ENCODE results near the gene UNC13C.

UNC13C gene

DNA sequence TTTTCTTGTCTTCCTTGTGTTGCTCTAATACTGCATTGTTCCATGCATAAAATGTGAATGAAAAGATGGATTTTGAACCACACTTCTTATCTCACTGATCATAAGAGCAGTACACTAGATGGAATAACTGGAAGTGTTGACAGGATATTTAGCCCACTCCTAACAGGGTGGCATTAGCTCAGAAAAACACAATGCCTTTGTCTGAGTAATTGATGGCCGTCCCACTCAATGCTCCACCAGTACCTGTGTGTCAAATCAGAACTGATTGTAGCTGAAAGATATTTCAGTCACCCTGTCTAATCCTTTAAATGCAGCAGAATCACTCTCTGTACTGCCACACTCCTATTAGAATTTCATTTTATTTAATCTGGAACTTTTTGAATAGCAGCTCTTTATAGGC, 526.5 kb downstream of the UNC13C start:
- DNase-seq: no peak

DNA sequence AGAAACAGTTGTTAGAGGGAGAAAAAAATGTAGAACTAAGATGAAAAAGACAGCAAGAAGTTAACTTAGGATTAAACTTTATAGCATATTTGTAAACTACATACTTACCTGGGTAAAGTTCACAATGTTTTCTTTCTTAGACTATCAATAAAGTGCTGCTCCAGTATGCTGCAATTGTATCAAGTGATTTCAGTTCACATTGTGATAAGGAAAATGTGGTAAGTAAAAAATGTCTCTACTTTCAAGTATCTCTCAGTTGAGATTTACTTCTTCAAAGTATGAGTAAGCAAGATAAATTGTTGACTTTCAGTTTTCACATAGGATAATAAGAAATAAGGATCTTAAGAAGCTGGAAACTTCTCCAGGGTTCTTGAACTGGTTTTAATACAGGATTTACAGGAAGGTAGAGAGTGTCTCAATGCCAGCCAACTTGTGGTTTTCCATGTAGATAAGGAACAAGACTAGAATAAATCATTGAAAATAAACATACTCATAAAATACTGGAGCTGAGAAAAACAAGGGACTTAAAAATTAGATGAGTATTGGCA, 528.8 kb downstream of the UNC13C start:
- no peak for DNase-seq

DNA sequence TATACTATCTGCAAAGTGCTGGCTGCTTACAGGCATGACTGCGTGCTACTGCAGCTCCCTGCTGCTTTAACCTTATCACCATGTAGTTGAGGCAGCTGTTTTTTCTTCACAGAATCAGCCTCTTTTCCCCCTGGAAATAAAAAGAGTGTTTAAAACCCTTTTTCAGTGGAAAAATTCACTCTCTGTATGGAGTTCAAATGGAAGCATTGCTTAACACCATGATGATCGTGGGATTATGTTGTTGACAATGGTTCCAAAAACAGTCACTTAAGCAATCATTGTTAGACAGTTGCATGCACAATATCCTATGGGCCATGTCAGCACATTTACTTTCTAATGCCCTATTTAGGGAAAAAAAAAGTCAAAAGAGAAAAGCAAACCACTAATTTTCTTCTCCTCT, 536.4 kb downstream of the UNC13C start:
- no peak for DNase-seq

- DNase-seq: no peak
These were observed 537.7 kb downstream of the UNC13C start for GRCh38 chr15:54515664-54516582.

DNA sequence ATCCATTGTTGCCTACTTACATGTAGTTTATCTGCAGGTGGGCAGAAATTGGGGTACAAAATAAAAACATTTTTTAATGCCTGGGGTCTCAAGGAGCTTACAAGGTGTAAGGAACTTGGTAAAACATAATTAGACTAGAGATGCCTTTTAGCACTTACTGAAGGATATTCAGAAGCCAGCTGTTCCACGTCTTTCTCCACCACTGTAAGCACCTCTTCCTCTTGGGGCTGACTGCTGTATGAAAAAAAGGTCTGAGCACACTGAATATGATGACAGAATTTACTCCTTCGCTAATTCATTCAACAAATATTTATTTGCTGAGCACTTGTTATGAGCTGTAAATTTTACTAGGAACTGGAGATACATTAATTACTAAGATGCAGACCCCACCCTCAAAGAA, 539.1 kb downstream of the UNC13C start:
- no peak for DNase-seq

GRCh38 chr15:54518156-54518882, 540.1 kb downstream of the UNC13C start:
- no peak for DNase-seq

DNA sequence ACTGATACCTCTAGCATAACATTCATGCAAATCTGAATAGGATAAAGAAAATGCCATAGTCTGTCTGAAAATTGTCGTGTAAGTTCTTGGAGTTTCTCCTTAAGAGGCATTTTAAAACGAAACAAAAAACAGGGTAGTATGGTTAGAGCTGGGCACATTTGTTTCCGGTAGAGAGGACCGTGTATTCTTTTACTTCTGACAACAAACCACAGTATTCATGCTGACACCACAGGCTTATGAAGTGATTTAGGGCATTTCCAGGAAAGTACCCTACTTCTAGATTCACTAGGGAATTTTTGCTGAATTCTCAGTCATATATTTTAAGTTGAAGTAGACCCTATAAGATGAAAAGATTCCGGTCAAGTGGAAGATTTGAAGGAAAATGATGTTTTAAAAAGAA, 541.3 kb downstream of the UNC13C start:
- no peak for DNase-seq

DNA sequence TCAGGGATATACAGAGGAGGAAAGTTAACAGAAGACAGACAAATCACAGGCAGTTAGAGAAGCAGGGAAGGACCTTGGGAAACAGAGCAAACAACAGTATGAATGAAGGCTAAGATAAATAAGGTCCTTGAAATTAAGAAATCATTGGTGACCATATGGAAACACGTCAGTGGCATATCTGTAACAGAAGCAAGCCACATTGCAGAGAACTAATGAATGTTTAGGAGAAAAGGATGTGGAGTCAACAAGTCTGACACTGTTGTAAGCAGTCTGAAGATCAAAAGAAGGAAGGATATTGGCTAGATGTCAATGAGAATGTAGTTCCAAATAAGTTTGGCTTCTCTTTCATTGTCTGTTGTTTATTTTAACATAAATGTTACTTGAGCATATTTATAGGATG, 542.4 kb downstream of the UNC13C start:
- DNase-seq: no peak

DNA sequence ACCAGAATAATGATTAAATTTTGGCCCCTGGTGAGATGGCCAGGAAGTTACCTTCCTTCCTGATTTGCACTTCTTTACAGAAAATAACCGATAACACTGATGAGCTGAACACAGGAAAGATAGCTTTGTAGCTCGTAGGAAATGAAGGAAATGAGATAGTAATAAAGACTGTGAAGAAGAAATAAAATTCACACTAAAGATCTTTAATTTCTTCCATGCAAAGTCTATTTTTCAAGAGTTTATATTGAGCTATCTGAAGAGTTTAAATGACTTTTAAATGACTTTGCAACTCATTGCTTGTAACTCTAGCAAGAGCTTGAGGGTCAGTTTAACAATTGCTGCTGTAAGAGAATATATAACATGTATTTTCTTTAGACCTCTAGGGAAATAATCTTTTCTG, 543.0 kb downstream of the UNC13C start:
- DNase-seq: no peak

- DNase-seq: no peak
These were observed 549.8 kb downstream of the UNC13C start for GRCh38 chr15:54528021-54528420.

- no peak for DNase-seq
These were observed 562.5 kb downstream of the UNC13C start for GRCh38 chr15:54540721-54541120.

GRCh38 chr15:54547491-54547890, 569.2 kb downstream of the UNC13C start:
- no peak for DNase-seq

DNA sequence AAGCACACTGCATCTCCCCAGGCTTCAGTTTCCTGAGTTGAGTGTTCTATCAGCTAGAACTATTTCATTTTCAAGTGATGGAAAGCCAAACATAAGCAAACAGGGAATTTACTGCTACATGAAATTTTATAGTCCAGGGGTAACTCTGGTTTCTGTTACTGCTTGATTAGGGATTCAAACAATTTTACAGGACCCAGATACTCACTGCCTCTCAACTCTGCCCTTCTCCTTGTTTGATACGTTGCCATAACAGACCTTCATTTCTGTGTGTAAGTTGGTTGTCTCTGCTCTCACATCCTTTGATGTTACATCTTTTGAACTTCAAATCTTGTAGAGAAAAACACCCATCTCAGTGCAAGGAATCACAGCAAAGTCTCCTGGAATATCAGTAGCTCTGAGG, 572.7 kb downstream of the UNC13C start:
- DNase-seq: no peak

DNA sequence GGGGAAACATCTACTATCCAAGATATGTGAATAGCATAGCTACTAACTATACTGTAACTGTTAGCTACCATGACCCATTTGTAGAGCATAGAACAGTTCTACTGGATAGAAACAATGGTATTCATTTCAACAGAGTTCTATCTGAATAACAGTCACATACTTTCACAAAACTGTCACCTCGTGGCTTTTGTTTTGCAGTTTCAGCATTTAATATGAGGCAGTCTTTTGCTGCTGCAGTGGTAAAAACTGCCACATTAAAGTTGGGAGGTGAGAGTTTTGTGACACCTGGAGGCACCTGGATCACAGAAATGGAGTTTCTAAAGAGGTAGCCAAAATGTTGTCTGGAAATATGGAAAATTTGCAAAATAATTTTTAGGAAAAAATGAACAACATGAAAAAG, 578.0 kb downstream of the UNC13C start:
- DNase-seq: no peak

DNA sequence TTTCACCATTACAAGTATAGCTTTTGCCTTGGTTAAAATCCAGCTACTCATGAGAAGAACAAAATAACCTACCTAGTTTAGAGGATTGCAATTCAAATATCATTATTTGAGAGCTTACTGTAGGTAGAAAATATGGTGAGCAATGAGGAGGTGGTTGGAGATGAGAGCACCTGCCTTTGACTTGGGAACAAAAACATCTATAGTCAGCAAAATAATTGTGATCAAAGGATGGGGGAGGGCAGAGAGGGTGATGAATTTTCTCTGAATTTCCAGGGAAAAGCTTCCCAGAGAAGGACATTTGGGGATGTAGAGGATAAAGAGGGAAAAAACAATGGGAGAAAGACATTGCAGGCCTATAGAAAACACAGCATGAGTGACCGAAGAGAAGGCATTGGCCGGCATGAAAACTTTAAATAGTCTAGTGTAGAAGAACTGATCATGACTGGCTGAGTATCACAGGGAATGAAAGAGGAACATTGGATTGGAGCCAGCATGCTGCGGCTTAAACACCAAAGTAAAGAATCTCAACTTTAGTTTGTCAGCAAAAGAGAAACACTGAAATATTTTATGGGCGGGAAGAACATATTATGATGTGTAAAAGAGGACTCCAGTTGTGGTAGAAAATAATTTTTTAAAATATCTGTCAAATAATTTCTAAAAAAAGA, 581.3 kb downstream of the UNC13C start:
- DNase-seq: no peak

DNA sequence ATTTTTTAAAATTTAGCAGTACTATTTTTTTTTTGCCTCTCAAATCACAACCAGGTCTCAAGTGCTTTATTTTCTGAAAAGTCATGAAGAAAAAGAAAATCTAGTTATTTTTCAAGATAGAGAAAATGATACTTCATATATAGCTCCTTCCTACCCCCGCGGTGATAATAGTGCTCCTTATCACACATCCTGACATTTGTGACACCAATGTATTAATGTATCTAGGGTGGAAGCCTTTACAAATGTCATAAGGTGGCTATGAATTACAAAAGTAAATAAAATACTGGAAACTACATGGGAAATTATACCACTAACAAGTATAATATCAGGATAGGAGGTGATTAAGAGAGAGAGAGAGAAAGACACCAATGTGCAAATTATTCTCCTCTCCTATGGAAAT, 582.2 kb downstream of the UNC13C start:
- DNase-seq: no peak

GRCh38 chr15:54564166-54564565, 585.9 kb downstream of the UNC13C start:
- no peak for DNase-seq

- DNase-seq: no peak
These were observed 588.4 kb downstream of the UNC13C start for GRCh38 chr15:54566654-54567053.

DNA sequence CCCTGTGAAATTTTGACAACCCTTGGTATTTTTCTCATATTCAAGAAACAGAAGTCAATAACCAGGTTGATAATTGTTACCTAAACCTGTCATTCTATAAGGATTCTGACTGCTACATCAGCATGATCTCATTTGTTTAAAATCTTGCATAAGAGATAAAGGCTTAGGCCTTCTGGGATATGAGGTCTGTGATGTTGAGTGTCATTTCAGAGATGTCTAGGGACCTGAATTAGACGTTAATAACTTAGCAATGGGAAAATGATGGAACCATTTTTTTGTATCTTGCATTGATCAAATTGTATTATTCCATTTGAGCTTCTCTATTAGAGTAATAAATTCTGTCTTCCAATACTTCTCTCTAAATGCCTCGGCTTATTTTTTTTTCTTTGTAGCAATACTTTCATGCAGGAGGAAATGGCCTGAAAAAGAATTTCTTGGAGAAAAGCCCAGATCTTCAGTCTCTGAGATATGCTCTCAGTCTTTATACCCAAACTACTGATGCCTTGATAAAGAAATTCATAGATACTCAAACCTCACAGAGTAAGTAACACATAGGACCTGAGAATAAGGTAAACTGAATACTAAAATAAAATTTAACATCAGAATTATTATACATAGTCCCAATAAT, 589.3 kb downstream of the UNC13C start:
- DNase-seq: no peak

DNA sequence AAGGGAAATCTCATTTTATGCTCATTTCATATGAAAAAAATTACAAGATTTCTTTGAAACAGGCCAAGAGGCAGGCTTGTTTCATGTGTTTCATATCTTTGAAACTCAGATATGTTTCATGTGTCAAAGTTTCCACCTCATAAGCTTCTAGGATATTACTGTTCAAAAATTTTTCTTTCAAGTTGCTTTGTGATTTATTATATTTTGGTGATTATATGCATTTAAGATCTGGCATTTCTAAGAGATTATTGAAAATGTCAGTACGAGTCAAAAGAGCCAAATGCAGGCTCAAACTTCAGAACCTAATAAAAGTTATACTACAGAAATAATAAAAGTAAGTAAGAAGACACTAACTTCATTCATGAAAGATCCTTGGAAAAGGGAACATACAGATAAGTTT, 590.1 kb downstream of the UNC13C start:
- no peak for DNase-seq

DNA sequence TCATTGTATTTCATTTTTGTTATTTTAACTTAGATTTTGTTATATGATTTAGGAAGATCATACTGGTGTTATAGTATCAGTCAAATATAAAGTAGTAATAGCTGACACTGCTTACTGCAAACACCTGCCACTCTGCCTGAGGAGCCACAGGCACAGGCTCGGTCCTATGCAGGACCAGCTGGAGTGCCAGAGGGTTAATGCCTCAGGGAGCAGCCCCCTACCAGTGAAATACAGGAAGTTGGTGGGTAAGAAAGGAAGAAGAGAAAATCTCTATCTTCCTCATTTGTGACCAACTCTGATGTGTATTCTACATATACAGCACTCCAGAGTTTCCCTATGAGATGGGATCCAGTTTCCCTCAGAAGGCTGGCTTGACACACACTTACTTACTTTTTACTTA, 593.3 kb downstream of the UNC13C start:
- DNase-seq: no peak

GRCh38 chr15:54575586-54575985, 597.3 kb downstream of the UNC13C start:
- no peak for DNase-seq

Data from activated CD4-positive, alpha-beta T cell treated with anti-CD3 and anti-CD28 coated beads, Interleukin-2, amount 50 U/mL, for 48 hours (primary cell).